OCI-M2 (cell line): ENCODE results near the gene GRK5.

ENCODE experiments used
- DNase-seq: peaks from one replicate; lab custom pipeline; 2025; ENCODE audit not compliant: unreplicated experiment; lab: John Stamatoyannopoulos, UW

Gene GRK5

DNA sequence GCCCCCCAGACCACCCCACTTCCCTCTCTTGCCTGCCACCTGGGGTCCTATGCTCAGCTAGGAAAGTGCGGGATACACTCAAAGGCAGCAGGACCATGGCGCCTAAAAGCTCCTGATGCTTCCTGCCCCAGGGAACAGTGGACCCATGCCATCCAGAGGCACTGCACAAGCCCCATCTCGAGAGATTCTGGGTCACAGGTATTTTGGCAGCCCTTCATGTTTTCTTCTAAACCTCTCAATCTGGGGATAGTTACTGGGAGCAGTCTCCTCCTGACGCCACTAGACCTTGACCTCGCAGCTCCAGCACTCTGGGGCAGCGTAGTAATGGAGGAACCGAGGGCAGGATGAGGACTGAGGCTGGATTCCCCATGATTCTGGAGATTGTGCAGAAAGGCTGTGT is 107.1 kb downstream of the GRK5 start:
- no peak for DNase-seq

DNA sequence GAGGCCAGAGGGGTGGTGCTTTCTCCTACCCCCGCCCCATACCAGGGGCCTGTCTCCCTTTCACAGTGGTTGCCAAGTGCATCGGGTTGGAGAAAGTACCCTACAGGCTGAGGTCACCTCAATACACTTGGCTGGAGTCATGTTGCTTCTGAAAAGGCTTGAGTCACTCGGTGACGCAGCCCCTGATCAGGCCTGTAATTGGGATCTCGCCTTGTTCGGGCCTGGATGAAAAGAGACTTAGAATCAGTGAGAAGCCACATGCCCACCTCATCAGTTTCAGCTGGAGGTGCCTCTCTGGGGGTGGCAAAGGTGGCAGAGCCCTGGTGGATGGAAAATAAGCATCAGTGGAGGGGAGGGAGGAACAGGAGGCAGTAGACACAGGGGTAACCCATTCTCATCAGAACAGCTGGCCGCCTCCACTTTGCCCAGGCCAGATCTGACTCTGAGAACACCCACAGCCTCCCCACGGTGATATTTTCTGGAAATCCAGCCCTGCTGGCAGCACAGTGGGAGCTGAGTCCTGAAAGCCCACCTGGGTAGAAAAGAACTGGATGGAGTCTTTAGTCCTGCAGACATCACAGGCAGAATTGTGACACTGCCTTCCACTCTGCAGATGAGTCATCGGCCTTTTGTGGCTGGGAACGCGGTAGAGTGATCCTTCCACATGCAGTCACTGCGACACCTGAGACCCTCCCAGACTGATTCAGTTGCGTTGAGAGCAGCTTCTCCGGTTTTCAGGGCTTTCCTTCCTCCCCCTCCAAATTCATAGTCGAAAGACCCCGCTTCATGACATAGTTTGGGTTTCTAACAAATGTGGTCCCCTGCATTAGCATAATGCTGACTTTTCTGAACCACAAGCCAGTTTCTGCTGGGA is 108.0 kb downstream of the GRK5 start:
- DNase-seq = no peak

DNA sequence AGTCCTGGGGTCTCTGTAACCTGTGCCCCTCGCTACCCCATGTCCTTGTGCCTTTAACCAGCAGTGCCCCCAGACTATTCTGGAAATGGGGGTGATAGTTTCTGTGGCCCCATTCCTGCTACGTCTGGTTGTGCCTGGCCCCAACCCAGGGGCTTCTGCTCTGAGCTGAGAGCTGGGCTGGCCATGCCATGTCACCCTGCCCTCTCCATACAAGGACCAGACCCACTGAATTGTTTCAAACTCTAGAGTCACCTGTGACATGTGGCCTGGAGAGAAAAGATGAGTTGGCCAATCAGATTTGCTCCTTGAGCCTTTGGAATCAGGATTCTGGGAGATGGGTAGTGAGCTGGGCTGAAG is 108.6 kb downstream of the GRK5 start:
- DNase-seq = no peak

DNA sequence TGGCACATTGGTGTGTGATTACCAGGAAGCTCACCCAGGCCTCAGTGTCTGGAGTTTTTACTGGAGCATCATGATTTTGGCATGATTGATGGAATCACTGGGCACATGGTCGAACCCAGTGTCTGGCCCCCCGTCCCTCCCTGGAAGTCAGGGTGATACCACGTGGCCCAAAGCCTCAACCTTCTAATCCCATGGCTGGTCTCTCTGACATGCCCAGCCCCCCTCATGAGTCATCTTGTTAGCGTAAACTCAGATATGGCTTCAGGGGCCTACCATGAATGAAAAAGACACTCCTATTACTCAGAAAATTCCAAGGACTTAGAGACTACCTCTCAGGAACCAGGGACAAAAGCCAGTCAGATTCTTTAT is 109.3 kb downstream of the GRK5 start:
- DNase-seq = no peak

DNA sequence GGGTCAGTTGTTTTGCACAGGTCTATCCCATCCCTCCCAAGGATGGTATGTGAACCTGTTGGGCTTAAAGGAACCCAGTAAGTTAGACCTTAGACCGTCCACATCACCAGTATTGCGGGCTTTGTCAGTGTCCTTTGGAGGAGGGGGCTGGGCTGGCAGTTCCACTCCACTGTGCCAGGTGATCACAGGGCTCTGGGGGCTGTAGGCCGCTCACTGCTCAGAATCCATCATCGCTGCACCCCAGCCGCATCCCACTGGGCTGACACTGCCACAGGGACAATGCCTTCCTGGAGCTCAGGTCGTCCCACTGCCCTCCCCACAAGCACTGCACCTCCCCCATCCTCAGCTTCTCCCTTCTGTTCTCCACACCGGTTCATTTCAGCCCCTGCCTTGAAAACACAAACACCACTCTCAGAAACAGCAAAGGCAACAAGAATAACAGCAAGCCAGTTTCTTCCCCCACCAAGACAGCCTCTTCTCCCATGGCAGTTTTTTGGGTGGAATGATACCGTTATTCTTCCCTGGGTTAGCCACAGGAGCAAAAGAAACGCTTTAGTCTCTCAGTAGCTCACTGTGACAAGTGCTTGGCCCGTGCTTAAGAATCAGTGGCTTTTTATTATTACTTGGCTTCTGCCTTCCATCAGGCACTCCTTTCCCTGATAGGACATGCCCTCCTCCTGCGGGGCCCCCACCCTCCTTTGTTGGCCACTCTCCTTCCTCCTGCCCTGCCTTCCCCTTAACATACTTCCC is 111.2 kb downstream of the GRK5 start:
- DNase-seq = no peak

DNA sequence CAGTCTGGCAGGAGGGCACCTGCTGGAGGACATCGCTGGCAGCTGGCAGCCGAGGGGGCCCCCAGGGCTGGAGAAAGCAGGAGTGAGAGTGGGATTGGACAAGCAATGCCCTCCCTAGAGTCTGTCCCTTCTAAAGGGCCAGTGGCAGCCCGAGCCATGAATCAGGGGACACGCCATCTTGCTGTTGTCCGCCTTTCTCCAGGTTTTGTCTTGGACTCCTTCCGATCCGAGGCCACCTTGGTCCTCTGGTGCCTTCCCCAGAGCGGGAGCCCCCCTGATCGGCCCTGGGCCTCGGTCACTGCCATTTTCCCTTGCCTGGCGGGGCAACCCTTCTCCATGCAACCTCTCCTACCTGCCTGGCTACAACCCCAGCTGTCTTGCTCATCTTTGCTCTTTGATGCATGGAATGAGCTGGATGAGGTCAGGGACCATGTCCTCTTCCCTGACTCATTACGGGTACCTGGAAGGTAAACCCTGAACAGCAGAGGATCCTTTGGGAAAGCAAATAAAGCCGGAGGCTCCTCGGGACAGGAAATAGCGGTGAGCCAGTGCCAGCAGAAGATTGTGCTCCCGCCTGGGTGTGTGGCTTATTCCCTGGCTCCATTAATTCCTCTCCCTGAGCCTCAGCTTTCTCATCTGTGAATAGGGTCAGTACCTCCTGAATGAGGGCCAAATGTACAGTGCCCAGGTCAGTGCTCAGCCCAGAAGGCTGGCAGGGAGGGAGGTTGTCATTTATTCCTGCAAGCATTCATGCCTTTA is 112.0 kb downstream of the GRK5 start:
- no peak for DNase-seq

DNA sequence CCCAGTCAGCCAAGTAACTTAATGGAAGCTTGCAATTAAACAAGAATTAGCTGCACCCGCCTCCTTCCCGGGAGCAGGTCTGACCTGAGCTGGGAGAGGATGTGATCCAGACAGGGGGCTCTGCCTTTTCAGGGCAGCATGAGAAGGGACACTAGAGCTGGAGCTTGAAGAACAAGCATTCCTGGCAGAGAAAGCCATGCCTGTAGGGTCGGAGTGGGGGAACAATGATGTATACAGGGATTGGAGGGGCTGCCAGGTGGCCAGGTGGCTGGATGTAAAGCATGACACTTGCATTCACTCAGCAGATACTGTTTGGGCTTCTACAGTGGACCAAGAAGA is 112.5 kb downstream of the GRK5 start:
- no peak for DNase-seq

DNA sequence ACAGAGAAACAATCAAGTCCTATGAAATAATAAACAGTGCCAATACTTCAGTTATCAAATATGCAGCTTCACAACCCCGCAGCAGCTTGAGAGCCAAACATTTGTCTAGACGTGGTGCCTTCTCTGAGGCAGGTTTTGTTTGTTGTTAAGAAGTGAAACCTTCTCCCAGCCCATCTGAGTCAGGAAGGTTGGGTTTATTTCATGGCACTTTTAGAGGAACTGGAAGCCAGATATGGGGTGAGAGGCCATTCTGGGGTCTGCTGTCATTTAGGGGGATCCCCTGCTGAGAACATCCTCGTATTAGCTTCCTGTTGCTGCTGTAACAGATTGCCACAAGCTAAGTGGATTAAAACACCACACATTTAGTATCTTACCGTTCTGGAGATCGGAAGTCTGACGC is 113.6 kb downstream of the GRK5 start:
- no peak for DNase-seq

DNA sequence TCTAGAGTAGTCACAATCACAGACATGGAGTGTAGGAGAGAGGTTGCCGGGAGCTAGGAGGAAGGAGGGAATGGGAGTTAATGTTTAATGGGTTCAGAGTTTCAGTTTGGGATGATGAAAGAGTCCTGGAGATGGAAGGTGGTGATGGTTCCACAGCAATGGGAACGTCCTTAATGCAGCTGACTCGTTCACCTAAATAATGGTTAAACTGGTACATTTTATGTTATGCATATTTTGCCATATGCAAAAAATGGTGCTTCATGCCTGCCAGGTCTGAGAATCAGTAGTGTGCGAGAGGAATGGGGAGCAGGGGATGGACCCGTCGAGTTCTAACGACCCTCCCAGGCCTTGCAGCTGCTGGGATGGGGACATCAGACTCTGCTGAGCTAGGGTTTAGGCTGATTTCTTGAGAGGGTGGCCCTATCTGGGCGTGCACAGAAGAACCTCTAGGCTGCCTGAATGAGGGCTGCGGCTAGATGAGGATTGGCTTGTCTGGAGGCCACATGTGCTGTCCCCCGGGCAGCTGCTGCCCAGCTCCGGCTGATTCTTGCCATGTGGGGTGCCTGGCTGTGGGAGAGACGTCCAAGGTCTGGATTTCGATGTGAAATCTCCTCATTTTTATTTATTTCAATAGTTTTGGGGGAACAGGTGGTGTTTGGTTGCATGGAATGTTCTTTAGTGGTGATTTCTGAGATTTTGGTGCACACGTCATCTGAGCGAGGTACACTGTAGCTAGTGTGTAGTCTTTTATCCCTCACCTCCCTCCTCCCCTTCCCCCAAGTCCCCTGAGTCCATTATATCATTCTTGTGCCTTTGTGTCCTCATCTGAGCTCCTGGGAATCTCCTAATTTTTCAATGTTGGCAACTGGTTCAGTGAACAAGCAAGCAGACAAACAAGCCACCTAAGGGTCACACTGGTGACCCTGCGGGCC is 116.0 kb downstream of the GRK5 start:
- DNase-seq = no peak

DNA sequence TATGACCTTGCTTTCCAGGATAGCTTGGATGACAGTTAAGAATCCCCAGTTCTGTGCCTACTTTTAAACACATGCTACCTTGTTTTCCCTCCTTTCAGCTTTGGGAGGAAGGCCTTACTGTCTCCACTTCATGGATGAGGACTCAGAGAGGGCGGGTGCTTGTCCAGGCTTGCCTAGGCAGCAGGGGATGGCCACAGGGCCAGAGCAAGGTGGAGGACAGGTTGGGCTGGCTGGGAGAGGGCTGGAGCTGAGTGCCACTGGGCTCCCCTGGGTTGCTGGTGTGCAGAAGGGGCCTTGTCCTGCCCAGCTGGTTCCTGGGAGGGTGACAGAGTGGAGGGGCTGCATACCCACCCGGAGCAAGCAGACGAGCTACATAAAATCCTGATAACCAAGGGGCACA is 117.8 kb downstream of the GRK5 start:
- no peak for DNase-seq

DNA sequence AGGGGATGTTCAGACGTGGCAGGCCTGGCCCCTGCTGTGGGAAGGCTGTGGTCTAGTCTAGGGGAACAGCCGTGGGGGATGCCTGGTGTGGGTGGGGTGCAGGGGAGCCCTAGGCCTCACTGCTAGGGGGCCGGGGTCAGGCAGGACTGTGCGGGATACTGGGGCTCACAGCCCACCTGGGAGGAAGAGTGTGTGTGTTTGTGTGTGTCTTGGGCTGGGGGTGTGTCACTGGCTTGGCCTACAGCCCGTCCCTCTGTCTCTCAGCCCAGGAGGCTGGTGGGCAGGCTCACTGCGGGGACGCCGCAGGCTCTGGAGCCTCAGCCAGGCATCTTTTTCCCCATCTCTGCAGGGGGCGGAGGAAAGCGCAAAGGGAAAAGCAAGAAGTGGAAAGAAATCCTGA is 118.8 kb downstream of the GRK5 start:
- DNase-seq = no peak

DNA sequence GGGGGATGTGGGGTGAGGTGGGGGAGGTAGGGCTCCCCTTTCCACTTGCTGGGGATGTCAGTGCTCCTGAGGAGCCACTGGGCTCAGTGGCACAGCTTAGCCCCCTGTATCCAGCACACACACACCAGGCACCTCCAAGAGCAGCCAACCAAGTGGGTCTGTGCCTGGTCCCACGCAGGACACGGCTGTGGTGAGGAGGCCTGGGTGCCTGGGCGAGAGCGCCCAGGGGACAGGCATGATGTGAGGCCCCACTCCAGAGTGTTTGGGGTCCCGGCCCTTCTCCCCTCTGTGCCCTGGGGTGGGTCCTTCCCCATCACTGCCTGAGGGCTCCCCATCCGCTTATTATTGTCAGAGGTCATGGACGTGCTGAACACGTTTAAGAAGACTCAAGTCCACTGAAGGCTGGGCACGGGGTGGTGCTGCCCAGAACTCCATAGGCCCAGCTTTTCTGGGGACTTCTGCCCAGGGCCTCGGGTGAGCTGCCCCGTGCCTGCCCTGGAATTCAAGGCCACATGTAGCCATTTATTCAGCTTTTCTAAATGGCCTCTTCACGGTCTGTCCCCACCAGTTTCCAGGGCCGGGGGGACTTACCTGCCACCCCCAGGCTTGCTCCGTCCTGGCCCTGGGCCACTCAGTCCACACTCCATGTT is 119.8 kb downstream of the GRK5 start:
- no peak for DNase-seq

DNA sequence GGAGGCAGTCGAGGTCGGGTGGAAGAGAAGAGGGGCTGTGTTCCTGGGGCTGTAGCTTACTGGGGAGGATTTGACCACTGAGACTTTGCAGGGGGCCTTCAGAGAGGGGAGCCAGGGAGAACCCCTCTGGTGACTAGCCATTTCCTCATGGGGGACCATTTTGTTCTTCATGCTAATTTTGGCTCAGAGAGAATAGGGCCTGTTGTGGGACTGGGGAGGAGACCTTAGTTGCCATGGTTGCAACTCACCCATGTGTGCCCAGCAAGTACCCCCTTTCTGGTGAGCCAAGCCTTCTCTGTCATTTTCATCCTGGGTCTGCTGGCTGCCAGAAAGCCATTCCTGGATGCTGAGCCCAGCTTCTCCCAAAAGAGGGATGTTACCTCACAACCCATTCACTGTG is 120.9 kb downstream of the GRK5 start:
- no peak for DNase-seq

DNA sequence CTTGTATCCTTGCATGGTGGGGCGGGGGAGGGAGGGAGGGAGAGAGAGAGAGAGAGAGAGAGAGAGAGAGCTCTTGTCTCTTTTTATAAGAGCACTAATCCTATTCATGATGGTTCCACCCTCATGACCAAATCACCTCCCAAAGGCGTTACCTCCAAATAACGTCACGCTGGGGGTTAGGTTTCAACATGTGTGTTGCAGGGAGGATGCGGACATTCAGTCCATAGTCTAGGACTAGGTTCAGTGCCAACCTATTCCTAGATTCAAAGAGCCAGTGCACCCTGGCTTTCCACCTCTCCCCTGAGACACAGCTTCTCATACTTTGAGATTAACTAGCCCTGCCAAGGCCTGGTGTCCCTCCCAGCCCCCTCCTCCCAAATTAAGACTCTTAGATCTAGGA is 123.0 kb downstream of the GRK5 start:
- no peak for DNase-seq

DNA sequence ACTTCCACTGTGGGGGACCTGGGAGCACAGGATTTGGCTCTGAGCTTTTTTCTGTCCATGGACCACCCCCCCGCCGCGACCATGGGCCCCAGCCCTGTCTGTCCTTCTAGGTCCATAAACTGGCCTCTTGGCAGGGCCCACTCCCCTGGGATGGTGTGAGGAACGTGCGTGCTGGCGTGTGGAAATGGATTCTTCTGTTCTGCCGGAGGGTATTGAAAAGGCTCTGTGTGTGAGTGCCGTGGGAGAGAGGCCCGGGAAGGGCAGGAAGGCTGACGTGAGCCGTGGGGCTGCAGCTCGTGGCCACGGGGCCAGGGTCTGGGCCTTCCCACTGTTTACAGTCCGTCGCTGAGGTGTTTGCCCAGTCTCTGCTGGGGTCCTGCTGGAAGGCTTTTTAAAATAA is 123.7 kb downstream of the GRK5 start:
- no peak for DNase-seq

DNA sequence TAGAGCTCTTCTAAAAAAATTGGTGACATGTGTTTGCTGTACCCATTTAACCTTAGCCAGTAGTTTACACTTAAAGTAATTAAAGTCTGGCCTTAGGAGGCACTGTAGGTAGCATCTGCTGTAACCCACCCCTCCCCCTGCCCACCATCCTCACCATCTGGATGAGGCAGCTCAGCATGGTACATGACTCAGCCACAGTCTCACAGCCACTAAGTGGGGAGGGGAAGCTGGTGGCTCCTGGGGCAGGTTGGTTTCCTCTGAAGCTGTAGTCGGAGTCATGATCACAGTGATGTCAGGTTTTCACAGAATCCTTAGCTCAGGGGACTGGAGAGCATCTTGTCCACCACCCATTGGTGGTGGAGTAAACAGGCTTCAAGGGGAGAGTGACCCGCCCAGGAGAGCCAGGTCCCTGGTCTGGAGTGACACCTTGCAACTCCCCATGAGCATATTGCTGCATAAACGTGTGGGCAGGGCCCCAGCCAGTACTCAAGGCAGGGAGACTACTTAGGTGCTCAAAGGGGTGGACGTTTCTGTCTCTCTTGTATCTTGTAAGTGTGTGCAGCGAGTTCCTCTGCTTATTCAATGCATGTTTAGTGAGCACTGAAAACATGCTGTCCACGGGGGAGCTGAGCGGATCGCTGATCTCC is 125.9 kb downstream of the GRK5 start:
- no peak for DNase-seq

DNA sequence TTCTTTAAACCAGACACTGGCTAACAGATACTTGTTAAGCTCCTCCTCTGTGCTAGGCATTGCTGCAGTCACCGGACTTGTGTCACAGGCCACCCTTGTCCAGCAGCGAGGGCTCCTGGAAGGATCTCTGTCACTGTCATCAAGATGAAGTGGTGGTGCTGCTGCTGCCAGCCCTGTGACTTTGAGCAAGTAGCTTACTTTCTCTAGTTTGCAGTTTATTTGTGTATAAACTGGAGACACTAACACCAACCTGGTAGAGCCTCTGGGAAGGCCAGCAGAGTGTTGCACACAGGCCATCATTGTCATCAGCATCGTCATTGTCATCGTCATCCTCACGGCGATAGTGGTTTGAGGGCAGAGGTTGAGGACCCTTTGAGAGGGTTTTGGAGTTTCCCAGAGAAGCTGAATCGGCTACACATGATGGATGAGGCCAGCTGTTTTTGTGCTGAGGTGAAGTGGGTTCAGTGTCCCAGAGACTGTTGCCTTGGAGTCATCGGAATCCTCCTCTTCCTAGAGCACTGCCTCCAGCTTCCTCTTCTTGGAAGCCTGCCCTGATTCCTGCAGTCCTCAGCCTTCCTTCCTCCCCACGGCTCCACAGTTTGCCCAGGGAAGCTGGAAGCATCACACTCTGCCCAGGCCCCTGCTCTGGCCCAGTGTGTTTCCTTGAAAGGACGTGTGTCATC is 128.4 kb downstream of the GRK5 start:
- no peak for DNase-seq

DNA sequence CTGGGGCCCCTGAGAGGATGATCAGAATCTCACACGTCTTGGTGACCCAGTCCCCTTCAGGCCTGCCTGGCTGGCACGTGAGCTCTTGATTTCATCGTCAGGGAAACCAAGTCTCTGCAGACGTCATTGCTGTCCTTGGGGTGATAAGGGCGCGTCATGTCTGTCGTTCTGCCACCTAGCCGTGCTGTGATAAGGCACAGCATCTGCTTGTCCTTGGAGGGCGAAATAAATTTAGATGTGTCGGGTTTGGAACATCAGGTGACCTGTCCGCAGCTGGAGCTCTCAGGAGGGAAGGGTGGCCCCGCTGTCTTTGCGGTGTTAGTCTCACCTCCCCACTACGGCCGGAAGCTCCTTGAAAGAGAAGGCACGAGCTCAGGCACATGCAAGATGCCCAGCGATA is 129.2 kb downstream of the GRK5 start:
- no peak for DNase-seq

DNA sequence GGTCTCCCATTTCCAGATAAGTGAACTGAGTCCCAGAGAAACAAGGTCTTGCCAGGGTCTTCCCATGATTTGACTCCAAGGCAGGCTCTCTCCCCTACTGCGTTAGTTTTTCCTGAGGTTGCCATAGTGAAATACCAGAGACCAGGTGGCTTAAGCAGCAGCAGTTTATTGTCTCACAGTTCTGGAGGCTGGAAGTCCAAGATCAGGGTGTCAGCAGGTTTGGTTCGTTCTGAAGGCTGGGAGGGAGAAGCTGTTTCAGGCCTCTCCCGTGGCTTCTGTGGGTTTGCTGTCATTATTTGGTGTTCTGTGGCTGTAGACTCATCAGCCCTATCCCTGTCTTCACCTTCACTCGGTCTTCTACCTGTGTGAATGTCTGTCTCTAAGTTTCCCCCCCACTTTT is 129.9 kb downstream of the GRK5 start:
- no peak for DNase-seq
